Measurements from ENCODE around the gene ARHGEF12.
A peak's percentile ranks its signal among the peaks of the same experiment; 100 is the strongest.

ARHGEF12 gene

DNA sequence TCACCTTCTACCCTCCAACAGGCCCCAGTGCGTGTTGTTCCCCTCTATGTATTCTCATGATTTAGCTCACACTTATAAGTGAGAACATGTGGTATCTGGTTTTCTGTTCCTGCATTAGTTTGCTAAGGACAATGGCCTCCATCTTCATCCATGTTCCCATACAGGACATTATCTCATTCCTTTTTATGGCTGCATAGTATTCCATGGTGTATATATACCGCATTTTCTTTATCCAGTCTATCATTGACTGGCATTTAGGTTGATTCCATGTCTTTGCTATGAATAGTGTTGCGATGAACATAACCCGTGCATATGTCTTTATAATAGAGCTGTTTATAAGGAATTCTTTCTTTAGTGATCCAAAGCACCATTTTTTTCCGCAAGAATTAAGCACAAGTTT is 39.7 kb upstream of the ARHGEF12 start:
- Histone ChIP-seq H3K9me3 (ENCODE audit: insufficient read depth, low read length) (no peaks in the 10 kb centered on the region), H3K4me3 (ENCODE audit: insufficient read length, low read depth) (no peak overlapping the region), H3K36me3 (ENCODE audit: insufficient read depth, insufficient read length, low read length) (no peaks in the 10 kb centered on the region), H3K4me1 (ENCODE audit: insufficient read depth, insufficient read length) (peaks cover 5% of the 10 kb centered on the region), H3K9ac (ENCODE audit: insufficient read length, low read depth) (no peak overlapping the region), H3K27me3 (ENCODE audit: insufficient read depth, insufficient read length) (no peaks in the 10 kb centered on the region)
- no peak for DNase-seq (ENCODE audit: low read depth, low spot score)
- TF ChIP-seq SUZ12 (IDR thresholded peaks at IDR 0.05; ENCODE audit: extremely low read depth, insufficient read depth, insufficient read length) (no peak), ZNF274 (IDR thresholded peaks at IDR 0.05; ENCODE audit: low read depth, low read length) (no peak), YY1 (IDR thresholded peaks at IDR 0.05; ENCODE audit: insufficient read depth, insufficient read length) (no peak)

DNA sequence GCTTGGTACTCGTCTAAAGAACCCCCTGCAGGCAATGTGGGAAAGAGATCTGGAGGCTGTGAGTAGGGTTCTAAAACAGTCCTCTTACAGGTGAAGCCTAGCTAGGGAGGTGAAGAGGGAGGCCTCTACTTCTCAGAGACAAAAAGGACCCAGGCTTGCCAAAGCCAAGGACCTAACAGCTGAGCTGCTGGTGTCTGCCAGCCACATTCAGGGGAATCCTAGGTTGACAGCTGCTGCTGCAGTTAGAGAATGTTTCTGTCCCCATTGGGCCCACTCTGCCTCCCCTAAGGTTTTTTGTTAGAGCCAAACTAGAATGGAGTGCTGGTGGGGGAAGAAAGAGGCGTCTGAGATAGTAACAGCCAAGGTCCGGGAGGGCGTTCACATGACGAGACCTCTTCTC is 37.8 kb upstream of the ARHGEF12 start:
- Histone ChIP-seq H3K36me3 (ENCODE audit: insufficient read depth, insufficient read length, low read length) (no peaks in the 10 kb centered on the region), H3K27me3 (ENCODE audit: insufficient read depth, insufficient read length) (no peaks in the 10 kb centered on the region)

DNA sequence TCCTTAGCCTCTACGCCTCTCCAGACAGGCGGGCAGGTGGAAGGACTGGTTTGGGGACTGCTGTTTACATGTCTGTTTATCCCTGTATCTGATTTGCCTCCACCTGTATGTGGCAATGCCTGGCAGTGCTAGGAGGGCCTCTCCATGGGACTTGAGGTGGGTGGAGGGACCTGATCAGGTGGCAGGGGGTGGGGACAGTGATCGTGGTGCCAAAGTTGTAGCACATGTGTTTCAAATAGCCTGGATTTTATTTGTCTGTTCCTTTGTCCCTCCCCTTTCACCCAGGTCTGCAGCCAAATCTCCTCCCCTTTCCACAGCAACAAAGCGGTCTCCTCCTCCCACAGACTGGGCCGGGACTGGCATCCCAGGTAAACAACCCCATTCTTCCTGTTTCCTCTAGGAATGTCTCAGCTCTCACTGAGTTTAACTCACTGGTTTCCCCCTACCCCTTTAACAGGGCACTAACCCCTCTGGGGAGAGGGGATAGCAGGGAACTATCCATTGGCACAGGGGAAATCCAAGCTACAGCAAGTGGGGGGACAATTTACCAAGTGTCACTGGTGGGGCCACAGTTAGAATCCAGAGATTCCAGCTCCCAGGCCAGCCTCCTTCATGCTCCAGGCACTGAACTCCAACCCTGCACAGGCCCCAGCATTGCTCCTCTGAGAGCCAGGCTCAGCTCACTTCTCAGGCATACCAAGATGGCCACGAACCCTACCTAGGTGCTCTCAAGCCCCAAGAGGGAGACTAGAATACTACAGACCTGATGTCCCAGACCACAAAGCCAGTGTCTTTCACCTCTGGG is 34.0 kb upstream of the ARHGEF12 start:
- H3K27me3 ChIP-seq (ENCODE audit: insufficient read depth, insufficient read length): no peaks in the 10 kb centered on the region
- no peak overlapping the region for H3K9ac ChIP-seq (ENCODE audit: insufficient read length, low read depth)
- TF ChIP-seq SUZ12 (IDR thresholded peaks at IDR 0.05; ENCODE audit: extremely low read depth, insufficient read depth, insufficient read length) (no peak), ZNF274 (IDR thresholded peaks at IDR 0.05; ENCODE audit: low read depth, low read length) (no peak), YY1 (IDR thresholded peaks at IDR 0.05; ENCODE audit: insufficient read depth, insufficient read length) (no peak)
- H3K36me3 ChIP-seq (ENCODE audit: insufficient read depth, insufficient read length, low read length): no peaks in the 10 kb centered on the region
- no peak for DNase-seq (ENCODE audit: low read depth, low spot score)
- H3K4me3 ChIP-seq (ENCODE audit: insufficient read length, low read depth): no peak overlapping the region
- H3K9me3 ChIP-seq (ENCODE audit: insufficient read depth, low read length): no peaks in the 10 kb centered on the region
- peaks cover 21% of the 10 kb centered on the region for H3K4me1 ChIP-seq (ENCODE audit: insufficient read depth, insufficient read length)

More for the DNA sequence above, 37.8 kb upstream of the ARHGEF12 start:
- Histone ChIP-seq H3K9ac (ENCODE audit: insufficient read length, low read depth) (no peak overlapping the region), H3K4me3 (ENCODE audit: insufficient read length, low read depth) (no peak overlapping the region), H3K9me3 (ENCODE audit: insufficient read depth, low read length) (no peaks in the 10 kb centered on the region), H3K4me1 (ENCODE audit: insufficient read depth, insufficient read length) (peaks cover 10% of the 10 kb centered on the region)
- TF ChIP-seq ZNF274 (IDR thresholded peaks at IDR 0.05; ENCODE audit: low read depth, low read length) (no peak), YY1 (IDR thresholded peaks at IDR 0.05; ENCODE audit: insufficient read depth, insufficient read length) (no peak), SUZ12 (IDR thresholded peaks at IDR 0.05; ENCODE audit: extremely low read depth, insufficient read depth, insufficient read length) (no peak)
- no peak for DNase-seq (ENCODE audit: low read depth, low spot score)

DNA sequence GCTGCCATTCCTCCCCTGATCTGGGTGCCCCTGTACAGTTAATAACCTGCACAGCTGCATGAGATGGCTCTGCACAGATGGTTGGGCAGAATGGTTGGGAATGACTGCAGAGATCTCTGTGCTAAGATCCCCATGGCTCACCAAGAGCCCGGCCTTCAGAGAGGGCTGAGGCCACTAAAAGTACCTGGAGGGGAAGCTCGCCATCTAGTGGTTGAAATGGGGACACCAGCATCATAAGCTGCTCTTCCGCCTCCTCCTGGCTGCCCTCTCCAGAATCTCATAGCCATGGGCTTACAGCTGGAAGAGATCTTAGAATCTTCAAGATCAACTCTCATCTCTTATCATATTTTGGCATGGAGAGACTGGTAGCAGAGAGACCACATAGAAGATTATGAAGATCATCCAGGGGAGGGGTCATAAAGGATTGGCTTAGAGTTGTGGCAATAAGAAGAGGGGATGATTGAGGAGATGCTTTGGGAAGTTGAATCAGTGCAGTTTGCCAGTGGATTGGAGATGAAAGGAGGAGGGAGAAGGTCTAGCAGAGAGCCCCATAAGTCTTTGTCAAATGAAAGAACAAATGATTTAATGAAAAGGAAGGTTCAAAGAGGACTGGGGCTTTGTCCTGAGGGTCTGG is 33.1 kb upstream of the ARHGEF12 start:
- DNase-seq (ENCODE audit: low read depth, low spot score): peak; percentile 91
- H3K27me3 ChIP-seq (ENCODE audit: insufficient read depth, insufficient read length): no peaks in the 10 kb centered on the region
- TF ChIP-seq ZNF274 (IDR thresholded peaks at IDR 0.05; ENCODE audit: low read depth, low read length) (no peak), YY1 (IDR thresholded peaks at IDR 0.05; ENCODE audit: insufficient read depth, insufficient read length) (no peak), SUZ12 (IDR thresholded peaks at IDR 0.05; ENCODE audit: extremely low read depth, insufficient read depth, insufficient read length) (no peak)
- no peaks in the 10 kb centered on the region for H3K36me3 ChIP-seq (ENCODE audit: insufficient read depth, insufficient read length, low read length)
- H3K4me3 ChIP-seq (ENCODE audit: insufficient read length, low read depth): no peak overlapping the region
- peaks cover 23% of the 10 kb centered on the region for H3K4me1 ChIP-seq (ENCODE audit: insufficient read depth, insufficient read length)
- no peaks in the 10 kb centered on the region for H3K9me3 ChIP-seq (ENCODE audit: insufficient read depth, low read length)
- H3K9ac ChIP-seq (ENCODE audit: insufficient read length, low read depth): no peak overlapping the region

DNA sequence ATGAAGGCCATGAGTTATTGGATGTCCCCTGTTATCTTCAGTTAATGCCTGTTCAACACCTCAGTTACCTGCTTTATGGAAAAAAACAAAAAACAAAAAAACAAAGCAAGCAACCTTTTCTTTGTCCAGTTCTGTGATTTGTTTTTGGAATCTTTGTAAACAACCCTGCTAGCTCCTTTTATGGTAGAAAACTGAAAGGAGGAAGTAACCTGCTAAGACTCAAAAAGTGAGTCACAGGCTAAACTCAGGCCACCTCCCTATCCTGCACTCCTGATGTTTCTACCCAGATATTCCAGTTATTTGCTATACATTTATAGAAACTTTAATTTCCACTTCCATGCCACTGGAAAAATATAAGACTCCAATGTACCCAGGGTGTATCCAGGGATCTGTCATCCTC is 31.7 kb upstream of the ARHGEF12 start:
- DNase-seq (ENCODE audit: low read depth, low spot score): no peak
- H3K4me1 ChIP-seq (ENCODE audit: insufficient read depth, insufficient read length): peaks cover 20% of the 10 kb centered on the region
- TF ChIP-seq YY1 (IDR thresholded peaks at IDR 0.05; ENCODE audit: insufficient read depth, insufficient read length) (no peak), SUZ12 (IDR thresholded peaks at IDR 0.05; ENCODE audit: extremely low read depth, insufficient read depth, insufficient read length) (no peak), ZNF274 (IDR thresholded peaks at IDR 0.05; ENCODE audit: low read depth, low read length) (no peak)
- H3K9ac ChIP-seq (ENCODE audit: insufficient read length, low read depth): no peak overlapping the region
- H3K36me3 ChIP-seq (ENCODE audit: insufficient read depth, insufficient read length, low read length): no peaks in the 10 kb centered on the region
- no peak overlapping the region for H3K4me3 ChIP-seq (ENCODE audit: insufficient read length, low read depth)
- H3K27me3 ChIP-seq (ENCODE audit: insufficient read depth, insufficient read length): no peaks in the 10 kb centered on the region
- H3K9me3 ChIP-seq (ENCODE audit: insufficient read depth, low read length): no peaks in the 10 kb centered on the region

DNA sequence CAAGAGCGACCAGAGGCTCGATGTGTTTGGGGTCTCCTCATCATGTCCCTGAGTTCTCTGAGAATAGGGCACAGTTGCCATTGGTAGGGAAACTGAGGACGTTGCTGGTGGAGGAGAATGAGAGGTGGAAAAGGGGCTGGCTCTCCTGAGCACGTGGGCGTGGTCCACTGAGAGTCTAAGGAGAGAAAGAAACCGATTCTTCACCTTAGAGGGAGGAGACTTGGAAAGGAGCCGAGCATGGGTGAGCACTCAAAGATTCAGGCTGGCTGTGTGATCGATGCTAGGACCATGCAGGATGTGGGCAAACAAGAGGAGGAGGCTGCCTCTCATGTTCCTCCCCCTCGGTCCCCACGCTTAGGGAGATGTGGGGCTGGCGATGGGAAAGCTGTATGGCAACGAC is 30.9 kb upstream of the ARHGEF12 start:
- Histone ChIP-seq H3K4me1 (ENCODE audit: insufficient read depth, insufficient read length) (peaks cover 18% of the 10 kb centered on the region), H3K36me3 (ENCODE audit: insufficient read depth, insufficient read length, low read length) (no peaks in the 10 kb centered on the region), H3K27me3 (ENCODE audit: insufficient read depth, insufficient read length) (no peaks in the 10 kb centered on the region), H3K4me3 (ENCODE audit: insufficient read length, low read depth) (no peak overlapping the region), H3K9ac (ENCODE audit: insufficient read length, low read depth) (no peak overlapping the region), H3K9me3 (ENCODE audit: insufficient read depth, low read length) (no peaks in the 10 kb centered on the region)
- TF ChIP-seq ZNF274 (IDR thresholded peaks at IDR 0.05; ENCODE audit: low read depth, low read length) (no peak), SUZ12 (IDR thresholded peaks at IDR 0.05; ENCODE audit: extremely low read depth, insufficient read depth, insufficient read length) (no peak), YY1 (IDR thresholded peaks at IDR 0.05; ENCODE audit: insufficient read depth, insufficient read length) (no peak)
- DNase-seq (ENCODE audit: low read depth, low spot score): no peak

DNA sequence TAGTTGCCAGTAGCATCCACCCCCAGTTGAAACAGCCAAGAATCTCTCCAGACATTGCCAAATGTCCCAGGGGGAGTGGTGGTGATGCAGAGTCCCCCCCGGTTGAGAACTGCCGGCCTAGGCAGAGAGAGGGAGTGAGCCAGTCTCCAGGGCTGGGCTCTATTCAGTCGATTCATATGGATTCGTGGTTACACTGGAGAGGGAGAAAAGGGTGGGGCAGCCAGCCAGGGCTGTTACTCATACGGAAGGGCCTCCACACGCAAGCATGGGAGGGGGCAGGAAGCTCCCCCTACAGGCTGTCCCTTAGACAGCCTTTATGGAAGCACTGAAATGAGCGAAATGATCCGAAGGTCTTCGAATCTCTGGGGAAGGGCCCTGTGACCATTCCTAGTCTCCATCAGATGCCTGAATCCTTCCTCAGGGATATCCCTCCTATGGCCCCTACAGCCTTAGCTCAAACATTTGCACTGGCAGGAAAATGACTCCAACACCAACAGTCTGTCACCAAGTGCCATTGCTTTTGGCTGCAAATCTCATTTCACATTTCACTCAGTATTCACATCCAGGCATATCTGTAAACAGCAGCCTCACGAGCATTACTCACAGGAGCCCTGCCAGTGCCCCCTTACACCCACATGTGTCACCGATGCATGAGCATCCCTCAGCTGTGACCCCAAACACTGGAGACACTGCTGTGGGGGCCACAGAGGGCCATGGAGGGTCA is 29.5 kb upstream of the ARHGEF12 start:
- Histone ChIP-seq H3K4me3 (ENCODE audit: insufficient read length, low read depth) (no peak overlapping the region), H3K27me3 (ENCODE audit: insufficient read depth, insufficient read length) (no peaks in the 10 kb centered on the region), H3K36me3 (ENCODE audit: insufficient read depth, insufficient read length, low read length) (no peaks in the 10 kb centered on the region), H3K9ac (ENCODE audit: insufficient read length, low read depth) (no peak overlapping the region), H3K9me3 (ENCODE audit: insufficient read depth, low read length) (no peaks in the 10 kb centered on the region), H3K4me1 (ENCODE audit: insufficient read depth, insufficient read length) (peaks cover 18% of the 10 kb centered on the region)
- peak; percentile 78 for DNase-seq (ENCODE audit: low read depth, low spot score)
- no peak for TF ChIP-seq ZNF274 (IDR thresholded peaks at IDR 0.05; ENCODE audit: low read depth, low read length)
- TF ChIP-seq SUZ12 (IDR thresholded peaks at IDR 0.05; ENCODE audit: extremely low read depth, insufficient read depth, insufficient read length): no peak
- no peak for TF ChIP-seq YY1 (IDR thresholded peaks at IDR 0.05; ENCODE audit: insufficient read depth, insufficient read length)

Measured in NT2/D1 (cell line).